ENCODE measurements around the gene POLN. TPM values are rescaled to one million over a fixed set of nuclear protein-coding genes. Genes with fewer than 3 reads are reported as not detected.
A peak's percentile ranks its signal among the peaks of the same experiment; 100 is the strongest.

Gene POLN
- total and polyA plus RNA-seq, 2 of the 4 experiments (the other 2 are of a cell fraction) = 0.63 to 0.72 TPM

GRCh38 chr4:2051086-2051485, 190.8 kb downstream of the POLN start:
- ChIA-PET CTCF (no interaction called here), POLR2A (ENCODE audit: unreplicated experiment) (no interaction called here)
- Histone ChIP-seq H3K4me1 (ENCODE audit: control insufficient read depth, insufficient read depth, low read length) (no peaks in the 10 kb centered on the region), H2BK120ac (ENCODE audit: low read depth, low read length) (no peak overlapping the region), H4K91ac (ENCODE audit: insufficient read depth, low read depth, low read length) (no peak overlapping the region), H3K23ac (ENCODE audit: low read depth, low read length) (no peak overlapping the region), H2BK20ac (ENCODE audit: low read depth, low read length) (no peak overlapping the region), H3K27me3 (ENCODE audit: control insufficient read depth, insufficient read depth, low read length) (peaks cover 19% of the 10 kb centered on the region), H4K8ac (ENCODE audit: low read depth in 2 of 2, low read length in 2 of 2) (no peak overlapping the region), H3K56ac (ENCODE audit: extremely low read depth, insufficient read depth, low read length) (no peak overlapping the region), H3K4ac (ENCODE audit: low read depth, low read length) (no peak overlapping the region), H2AK9ac (replicated peaks; ENCODE audit: low read depth, low read length, poor library complexity) (no peak overlapping the region), H2BK5ac (ENCODE audit: low read depth, low read length, poor library complexity, severe bottlenecking) (no peak overlapping the region), H3K36me3 (ENCODE audit: control insufficient read depth, insufficient read depth, low read length) (no peaks in the 10 kb centered on the region), H3K4me3 (ENCODE audit: insufficient read depth, low read depth, low read length) (no peak overlapping the region), H3K9ac (ENCODE audit: low read depth, low read length) (no peak overlapping the region), H2AK5ac (ENCODE audit: low read depth, low read length) (no peak overlapping the region), H2AFZ (replicated peaks; ENCODE audit: low read length, poor library complexity) (peak overlapping the region; percentile 70), H3K14ac (replicated peaks; ENCODE audit: low read depth, low read length) (no peak overlapping the region), H4K20me1 (ENCODE audit: insufficient read depth, low read length) (no peaks in the 10 kb centered on the region), H3K18ac (ENCODE audit: low read depth, low read length) (no peak overlapping the region), H3K9me3 (ENCODE audit: control insufficient read depth, insufficient read depth, low read length) (no peaks in the 10 kb centered on the region), H4K5ac (ENCODE audit: low read depth, low read length) (no peak overlapping the region), H3K9me1 (ENCODE audit: insufficient read depth, low read length) (no peaks in the 10 kb centered on the region), H3K27ac (ENCODE audit: insufficient read depth, low read length) (no peak overlapping the region), H3K79me1 (ENCODE audit: low read depth in 1 of 2, low read length in 2 of 2) (no peaks in the 10 kb centered on the region), H3K4me2 (ENCODE audit: low read depth, low read length) (no peak overlapping the region), H2BK15ac (ENCODE audit: low read depth, low read length) (no peak overlapping the region)
- no peak for ATAC-seq (ENCODE audit: low read depth)
- no TSS peak for BruUV-seq (replicated peaks)
- no peak for DNase-seq
- dilution Hi-C loops (cut with HindIII; ENCODE audit: low sequenced_read_pairs, unreplicated experiment) (no loop called here), intact Hi-C loops (cut with micrococcal nuclease) (no loop called here), in situ Hi-C loops (cut with MboI; ENCODE audit: low sequenced_read_pairs) (no loop called here)
- whole genome bisulfite sequencing, 2 experiments (ENCODE audit: extremely low coverage in 2 of 2, insufficient read length in 1 of 2) = 42% methylated on average over 8 of the region's 10 CpGs; no CpG with 5 or more reads in 1 of the 2 experiments
- TF ChIP-seq CHD1 (IDR thresholded peaks at IDR 0.05; ENCODE audit: low read depth, low read length) = no peak
- no peak for TF ChIP-seq NFE2L2 (IDR thresholded peaks at IDR 0.05; ENCODE audit: low read depth, low read length)
- no peak for TF ChIP-seq BHLHE40 (IDR thresholded peaks at IDR 0.05; ENCODE audit: low read depth, low read length)
- TF ChIP-seq USF2 (IDR thresholded peaks at IDR 0.05; ENCODE audit: low read depth, low read length) = no peak
- no peak for TF ChIP-seq MAFK (IDR thresholded peaks at IDR 0.05; ENCODE audit: low read depth, low read length)
- no peak for TF ChIP-seq MAZ (IDR thresholded peaks at IDR 0.05; ENCODE audit: borderline replicate concordance, low read depth, low read length)
- TF ChIP-seq RCOR1 (IDR thresholded peaks at IDR 0.05; ENCODE audit: insufficient replicate concordance, low read length) = no peak

Data from IMR-90 (cell line).